SK-N-MC (cell line): ENCODE measurements around the gene AGBL1.

Experiments
- EZH2 ChIP-seq: fragments of 200-600 bp; sonication (generic); IDR thresholded peaks from one replicate; pipeline ENCODE4 v1.6.1; 2017; ENCODE audit warnings: antibody characterized with exemption
- FOXP2 ChIP-seq: optimal IDR thresholded peaks from 2 replicates; pipeline ENCODE3; 2011; ENCODE audit warnings: mild to moderate bottlenecking, moderate library complexity; ENCODE audit not compliant: insufficient read depth; ENCODE audit errors: extremely low read length, control extremely low read depth
- POLR2AphosphoS5 ChIP-seq: IDR thresholded peaks from 2 replicates; pipeline ENCODE4 v1.6.1; 2012; ENCODE audit warnings: mild to moderate bottlenecking, low read depth, low read length, borderline replicate concordance

DNA sequence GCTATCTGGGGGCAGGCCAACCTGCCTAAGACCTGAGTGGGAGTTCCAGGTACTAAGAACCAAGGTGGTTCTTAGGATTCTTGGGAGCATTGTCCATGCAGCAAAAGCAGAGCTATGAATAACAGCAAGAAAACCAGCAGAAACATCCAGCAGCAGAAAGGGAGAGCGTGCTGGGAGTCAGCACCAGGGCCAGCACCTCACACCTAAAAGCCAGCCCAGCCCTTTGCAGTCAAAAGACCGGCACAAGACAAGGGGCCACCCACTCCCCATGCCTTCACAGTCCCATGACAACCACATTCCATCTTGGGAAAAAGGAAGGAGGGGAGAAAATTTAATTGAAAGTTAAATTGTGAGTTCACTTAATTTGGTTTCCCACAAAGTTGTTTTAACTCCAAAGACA lies 364.9 kb downstream of the AGBL1 start:
- TF ChIP-seq EZH2 = no peak
- TF ChIP-seq POLR2AphosphoS5 = no peak
- no peak for TF ChIP-seq FOXP2
